IMR-90 (cell line): Measurements from ENCODE around the gene RNF148. TPM values are rescaled to one million over a fixed set of nuclear protein-coding genes. Genes with fewer than 3 reads are reported as not detected.

Source experiments
- ATAC-seq: fragments of 200-7000 bp; cut with Tn5 transposase; 2 replicates; pipeline ENCODE4 v1.9.1; 2020; ENCODE audit warnings: low read depth, mild to moderate bottlenecking, moderate library complexity
- BruUV-seq: library from RNA; stranded (reverse); fragments of 400-500 nt; replicated peaks from 2 replicates; lab custom pipeline; 2021; lab: Mats Ljungman, UMichigan
- CTCF ChIA-PET: fragments of 300-600 bp; formaldehyde crosslinking; extraction: SDS; loops from one replicate; lab custom pipeline; 2021; ENCODE audit warnings: antibody characterized with exemption; lab: Yijun Ruan, JAX
- POLR2A ChIA-PET: fragments of 300-600 bp; sonication (Branson Sonifier 250); formaldehyde crosslinking; loops from one replicate; lab custom pipeline; 2022; ENCODE audit warnings: antibody characterized with exemption; ENCODE audit not compliant: unreplicated experiment; lab: Charles Lee
- DNase-seq: peaks from one replicate; pipeline ENCODE4 v3.0.0; 2013
- H2AFZ ChIP-seq: replicated peaks from 2 replicates; pipeline ENCODE3; 2013; ENCODE audit warnings: low read length, mild to moderate bottlenecking; ENCODE audit not compliant: poor library complexity
- H2AK5ac ChIP-seq: 2 replicates; pipeline ENCODE4 v1.6.1; 2013; ENCODE audit warnings: low read depth, low read length, inconsistent platforms
- H2AK9ac ChIP-seq: replicated peaks from 2 replicates; pipeline ENCODE3; 2013; ENCODE audit warnings: mild to moderate bottlenecking, low read depth, low read length, moderate library complexity; ENCODE audit not compliant: poor library complexity
- H2BK120ac ChIP-seq: 2 replicates; pipeline ENCODE4 v1.6.1; 2013; ENCODE audit warnings: low read depth, low read length, inconsistent platforms
- H2BK15ac ChIP-seq: 3 replicates; pipeline ENCODE4 v1.6.1; 2013; ENCODE audit warnings: low read depth, low read length, inconsistent platforms
- H2BK20ac ChIP-seq: 2 replicates; pipeline ENCODE4 v1.6.1; 2013; ENCODE audit warnings: low read depth, mild to moderate bottlenecking, inconsistent platforms, low read length, moderate library complexity
- H2BK5ac ChIP-seq: 2 replicates; pipeline ENCODE4 v1.6.1; 2013; ENCODE audit warnings: mild to moderate bottlenecking, low read depth, low read length, inconsistent platforms; ENCODE audit not compliant: poor library complexity, severe bottlenecking
- H3K14ac ChIP-seq: replicated peaks from 2 replicates; pipeline ENCODE4 v1.6.1; 2013; ENCODE audit warnings: low read depth, low read length, inconsistent platforms
- H3K18ac ChIP-seq: 2 replicates; pipeline ENCODE4 v1.6.1; 2013; ENCODE audit warnings: low read depth, low read length, control low read depth
- H3K23ac ChIP-seq: 2 replicates; pipeline ENCODE4 v1.6.1; 2013; ENCODE audit warnings: low read depth, low read length, inconsistent platforms
- H3K27ac ChIP-seq: 2 replicates; pipeline ENCODE4 v1.5.1; 2013; ENCODE audit warnings: mild to moderate bottlenecking, control low read depth, low read length; ENCODE audit not compliant: insufficient read depth
- H3K27me3 ChIP-seq: 2 replicates; pipeline ENCODE4 v1.6.1; 2013; ENCODE audit warnings: low read length; ENCODE audit not compliant: control insufficient read depth, insufficient read depth
- H3K36me3 ChIP-seq: 2 replicates; pipeline ENCODE4 v1.6.1; 2013; ENCODE audit warnings: low read length, mixed read lengths; ENCODE audit not compliant: control insufficient read depth, insufficient read depth
- H3K4ac ChIP-seq: 2 replicates; pipeline ENCODE4 v1.6.1; 2013; ENCODE audit warnings: low read depth, low read length, inconsistent platforms
- H3K4me1 ChIP-seq: 2 replicates; pipeline ENCODE4 v1.6.1; 2013; ENCODE audit warnings: low read length, mixed read lengths; ENCODE audit not compliant: control insufficient read depth, insufficient read depth
- H3K4me2 ChIP-seq: 2 replicates; pipeline ENCODE4 v1.6.1; 2013; ENCODE audit warnings: low read depth, mild to moderate bottlenecking, control low read depth, low read length, moderate library complexity
- H3K4me3 ChIP-seq: 2 replicates; pipeline ENCODE4 v1.5.1; 2013; ENCODE audit warnings: low read depth, mild to moderate bottlenecking, control low read depth, low read length, moderate library complexity; ENCODE audit not compliant: insufficient read depth
- H3K56ac ChIP-seq: 2 replicates; pipeline ENCODE4 v1.6.1; 2013; ENCODE audit warnings: low read length, inconsistent platforms; ENCODE audit not compliant: insufficient read depth; ENCODE audit errors: extremely low read depth
- H3K79me1 ChIP-seq, 2 experiments: 2 replicates each; pipeline ENCODE4 v1.6.1; 2013; ENCODE audit warnings: low read length in 2 of 2, inconsistent platforms in 1 of 2, low read depth in 1 of 2
- H3K9ac ChIP-seq: 2 replicates; pipeline ENCODE4 v1.6.1; 2013; ENCODE audit warnings: low read depth, low read length, control low read depth
- H3K9me1 ChIP-seq: 2 replicates; pipeline ENCODE4 v1.6.1; 2013; ENCODE audit warnings: low read length, inconsistent platforms; ENCODE audit not compliant: insufficient read depth
- H3K9me3 ChIP-seq: 2 replicates; pipeline ENCODE4 v1.6.1; 2013; ENCODE audit warnings: low read length; ENCODE audit not compliant: control insufficient read depth, insufficient read depth
- H4K20me1 ChIP-seq: 2 replicates; pipeline ENCODE4 v1.6.1; 2013; ENCODE audit warnings: low read length, inconsistent platforms; ENCODE audit not compliant: insufficient read depth
- H4K5ac ChIP-seq: 2 replicates; pipeline ENCODE4 v1.6.1; 2013; ENCODE audit warnings: mild to moderate bottlenecking, low read depth, low read length, control low read depth
- H4K8ac ChIP-seq, 2 experiments: 2 replicates each; pipeline ENCODE4 v1.6.1; 2013; ENCODE audit warnings: low read depth in 2 of 2, low read length in 2 of 2, control low read depth in 1 of 2, inconsistent platforms in 1 of 2
- H4K91ac ChIP-seq: 2 replicates; pipeline ENCODE4 v1.6.1; 2013; ENCODE audit warnings: low read depth, low read length, inconsistent platforms; ENCODE audit not compliant: insufficient read depth
- BHLHE40 ChIP-seq: fragments of 150-350 bp; IDR thresholded peaks from 2 replicates; pipeline ENCODE4 v1.6.1; 2016; ENCODE audit warnings: mild to moderate bottlenecking, low read depth, low read length
- CEBPB ChIP-seq: IDR thresholded peaks from 2 replicates; pipeline ENCODE4 v1.6.1; 2012; ENCODE audit warnings: low read depth, low read length, improper control_type of control experiment
- CHD1 ChIP-seq: IDR thresholded peaks from 2 replicates; pipeline ENCODE4 v1.6.1; 2012; ENCODE audit warnings: low read depth, low read length, improper control_type of control experiment
- FOS ChIP-seq: fragments of 150-350 bp; IDR thresholded peaks from 2 replicates; pipeline ENCODE4 v1.6.1; 2016; ENCODE audit warnings: low read depth, low read length
- MAZ ChIP-seq: IDR thresholded peaks from 2 replicates; pipeline ENCODE4 v1.6.1; 2012; ENCODE audit warnings: low read depth, mild to moderate bottlenecking, low read length, improper control_type of control experiment, moderate library complexity, borderline replicate concordance
- MXI1 ChIP-seq: IDR thresholded peaks from 2 replicates; pipeline ENCODE4 v1.6.1; 2012; ENCODE audit warnings: low read depth, mild to moderate bottlenecking, low read length, moderate library complexity, borderline replicate concordance
- NFE2L2 ChIP-seq: fragments of 150-350 bp; IDR thresholded peaks from 2 replicates; pipeline ENCODE4 v1.6.1; 2016; ENCODE audit warnings: low read depth, mild to moderate bottlenecking, low read length
- POLR2A ChIP-seq: IDR thresholded peaks from 2 replicates; pipeline ENCODE4 v1.6.1; 2012; ENCODE audit warnings: mild to moderate bottlenecking, low read depth, low read length
- RCOR1 ChIP-seq: IDR thresholded peaks from 2 replicates; pipeline ENCODE4 v1.6.1; 2012; ENCODE audit warnings: mild to moderate bottlenecking, low read length, improper control_type of control experiment; ENCODE audit not compliant: insufficient replicate concordance
- SMC3 ChIP-seq: fragments of 150-350 bp; IDR thresholded peaks from 2 replicates; pipeline ENCODE4 v1.6.1; 2016; ENCODE audit warnings: low read depth, mild to moderate bottlenecking, antibody characterized with exemption, low read length, moderate library complexity
- WGBS, 2 experiments: methylation state at CpG; one replicate each; pipeline versions ENCODE4 v1.1.5 to v1.1.7; 2013; ENCODE audit warnings: missing lambda C conversion rate in 2 of 2; ENCODE audit not compliant: insufficient read length in 1 of 2; ENCODE audit errors: extremely low coverage in 2 of 2; 5-methylcytosine and 5-hydroxymethylcytosine counted together
- dilution Hi-C: fragments of 300-500 bp; cut with HindIII; formaldehyde crosslinking; loops from one replicate; pipeline ENCODE4 v1.14.3; 2018; ENCODE audit warnings: low sequenced_read_pairs; ENCODE audit not compliant: unreplicated experiment
- in situ Hi-C: fragments of 300-500 bp; cut with MboI; formaldehyde crosslinking; loops from 3 replicates; pipeline ENCODE4 v1.14.3; 2019; ENCODE audit warnings: low sequenced_read_pairs, inconsistent platforms, mixed read lengths
- intact Hi-C: fragments of 100-400 bp; cut with micrococcal nuclease; formaldehyde crosslinking; loops from 2 replicates; pipeline ENCODE4 v1.10.0; 2022
- polyA plus RNA-seq, 3 experiments: library from polyadenylated mRNA; depleted of rRNA; stranded (reverse); fragments of >200 nt; gene quantifications; 2 replicates each; pipeline ENCODE4 v1.2.3, GENCODE V29; 2012; ENCODE audit warnings: low replicate concordance in 1 of 3
- total RNA-seq: library from RNA; depleted of rRNA; stranded (reverse); fragments of >200 nt; gene quantifications from 2 replicates; pipeline ENCODE4 v1.2.3, GENCODE V29; 2012
- TF ChIP-seq, protein P1 (sequence below): fragments of 150-350 bp; IDR thresholded peaks from 2 replicates; pipeline ENCODE4 v1.6.1; 2017; ENCODE audit warnings: mild to moderate bottlenecking, antibody characterized with exemption, low read length, low read depth

The RNF148 gene
- total and polyA plus RNA-seq, 2 of the 4 experiments (the other 2 are of a cell fraction): not detected

DNA sequence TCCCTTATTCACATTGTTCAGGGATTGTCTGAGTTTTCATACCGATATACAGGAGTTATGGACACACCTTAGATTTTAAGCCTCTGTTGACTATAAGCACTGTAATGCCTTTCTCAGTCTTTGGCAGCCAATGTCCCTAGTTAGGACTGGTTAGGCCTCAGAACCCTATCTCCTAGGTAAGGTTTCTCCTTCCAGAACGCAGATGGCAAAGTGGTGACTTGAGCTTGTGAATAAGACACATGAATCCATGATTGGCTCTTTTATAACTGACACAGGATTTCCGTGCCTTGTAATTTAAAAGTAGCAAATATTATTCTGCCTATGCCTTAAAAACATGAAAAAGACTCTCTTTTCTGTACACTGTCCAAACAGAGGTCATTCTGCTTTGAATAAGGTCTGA lies 12.5 kb upstream of the RNF148 start:
- dilution Hi-C loops: no loop called here
- ATAC-seq: no peak
- POLR2A ChIA-PET: no interaction called here

More for the DNA sequence above, 12.5 kb upstream of the RNF148 start:
- no peak overlapping the region for H2AK9ac ChIP-seq
- H3K4me2 ChIP-seq: no peak overlapping the region
- H3K18ac ChIP-seq: no peak overlapping the region
- H3K27me3 ChIP-seq: no peaks in the 10 kb centered on the region
- H2BK120ac ChIP-seq: no peak overlapping the region
- H3K56ac ChIP-seq: no peak overlapping the region
- no peak for TF ChIP-seq CEBPB
- TF ChIP-seq NFE2L2: no peak
- TF ChIP-seq SMC3: no peak
- no peak for TF ChIP-seq CHD1
- TF ChIP-seq RCOR1: no peak
- TF ChIP-seq BHLHE40: no peak
- TF ChIP-seq FOS: no peak
- TF ChIP-seq, protein P1, sequence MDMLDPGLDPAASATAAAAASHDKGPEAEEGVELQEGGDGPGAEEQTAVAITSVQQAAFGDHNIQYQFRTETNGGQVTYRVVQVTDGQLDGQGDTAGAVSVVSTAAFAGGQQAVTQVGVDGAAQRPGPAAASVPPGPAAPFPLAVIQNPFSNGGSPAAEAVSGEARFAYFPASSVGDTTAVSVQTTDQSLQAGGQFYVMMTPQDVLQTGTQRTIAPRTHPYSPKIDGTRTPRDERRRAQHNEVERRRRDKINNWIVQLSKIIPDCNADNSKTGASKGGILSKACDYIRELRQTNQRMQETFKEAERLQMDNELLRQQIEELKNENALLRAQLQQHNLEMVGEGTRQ: no peak
- TF ChIP-seq MXI1: no peak
- TF ChIP-seq MAZ: no peak
- TF ChIP-seq POLR2A: no peak
- in situ Hi-C loops: no loop called here
- H3K23ac ChIP-seq: no peak overlapping the region
- no peaks in the 10 kb centered on the region for H3K79me1 ChIP-seq
- BruUV-seq: no TSS peak
- intact Hi-C loops: no loop called here
- no peak overlapping the region for H2BK15ac ChIP-seq
- peaks cover 3% of the 10 kb centered on the region for H3K9me3 ChIP-seq
- H3K14ac ChIP-seq: no peak overlapping the region
- H3K27ac ChIP-seq: no peak overlapping the region
- DNase-seq: no peak
- 83% methylated on average over 1 of the region's 3 CpGs; no CpG with 5 or more reads in 1 of the 2 experiments for WGBS, 2 experiments
- H4K5ac ChIP-seq: no peak overlapping the region
- no peaks in the 10 kb centered on the region for H3K36me3 ChIP-seq
- H2BK20ac ChIP-seq: no peak overlapping the region
- H4K8ac ChIP-seq: no peak overlapping the region
- H2AFZ ChIP-seq: no peak overlapping the region
- H2AK5ac ChIP-seq: no peak overlapping the region
- no peak overlapping the region for H3K4ac ChIP-seq
- H3K9me1 ChIP-seq: no peaks in the 10 kb centered on the region
- H3K4me3 ChIP-seq: no peak overlapping the region
- H2BK5ac ChIP-seq: no peak overlapping the region
- CTCF ChIA-PET: no interaction called here
- H3K9ac ChIP-seq: no peak overlapping the region
- no peaks in the 10 kb centered on the region for H4K20me1 ChIP-seq
- no peaks in the 10 kb centered on the region for H3K4me1 ChIP-seq
- H4K91ac ChIP-seq: no peak overlapping the region
